OCI-LY1 (cell line): ENCODE measurements around the gene COL9A1.

ENCODE experiments used
- CTCF ChIP-seq: fragments of 200-600 bp; sonication (generic), shearing (Covaris generic); IDR thresholded peaks from 2 replicates; pipeline ENCODE4 v1.5.1; 2017; ENCODE audit warnings: mild to moderate bottlenecking, antibody characterized with exemption, low read length, moderate library complexity, mixed read lengths
- EZH2 ChIP-seq: fragments of 200-600 bp; sonication (generic), shearing (Covaris generic); IDR thresholded peaks from 2 replicates; pipeline ENCODE4 v1.8.0; 2017; ENCODE audit warnings: borderline replicate concordance, mixed run types, mild to moderate bottlenecking, antibody characterized with exemption, low read length, moderate library complexity, mixed read lengths

GRCh38 chr6:70198785-70199184, 104.1 kb downstream of the COL9A1 start:
- no peak for TF ChIP-seq CTCF
- no peak for TF ChIP-seq EZH2
